ENCODE results near the gene FYN. TPM values are rescaled to one million over a fixed set of nuclear protein-coding genes. Genes with fewer than 3 reads are reported as not detected.

FYN gene
- total and polyA plus RNA-seq, 2 of the 13 experiments (the other 11 are each of a cell fraction or from before 2014, with no cell fraction given), result 15.5 to 24.6 TPM

GRCh38 chr6:111642463-111643158, 230.6 kb downstream of the FYN start (continued):
- TF ChIP-seq, protein P1, sequence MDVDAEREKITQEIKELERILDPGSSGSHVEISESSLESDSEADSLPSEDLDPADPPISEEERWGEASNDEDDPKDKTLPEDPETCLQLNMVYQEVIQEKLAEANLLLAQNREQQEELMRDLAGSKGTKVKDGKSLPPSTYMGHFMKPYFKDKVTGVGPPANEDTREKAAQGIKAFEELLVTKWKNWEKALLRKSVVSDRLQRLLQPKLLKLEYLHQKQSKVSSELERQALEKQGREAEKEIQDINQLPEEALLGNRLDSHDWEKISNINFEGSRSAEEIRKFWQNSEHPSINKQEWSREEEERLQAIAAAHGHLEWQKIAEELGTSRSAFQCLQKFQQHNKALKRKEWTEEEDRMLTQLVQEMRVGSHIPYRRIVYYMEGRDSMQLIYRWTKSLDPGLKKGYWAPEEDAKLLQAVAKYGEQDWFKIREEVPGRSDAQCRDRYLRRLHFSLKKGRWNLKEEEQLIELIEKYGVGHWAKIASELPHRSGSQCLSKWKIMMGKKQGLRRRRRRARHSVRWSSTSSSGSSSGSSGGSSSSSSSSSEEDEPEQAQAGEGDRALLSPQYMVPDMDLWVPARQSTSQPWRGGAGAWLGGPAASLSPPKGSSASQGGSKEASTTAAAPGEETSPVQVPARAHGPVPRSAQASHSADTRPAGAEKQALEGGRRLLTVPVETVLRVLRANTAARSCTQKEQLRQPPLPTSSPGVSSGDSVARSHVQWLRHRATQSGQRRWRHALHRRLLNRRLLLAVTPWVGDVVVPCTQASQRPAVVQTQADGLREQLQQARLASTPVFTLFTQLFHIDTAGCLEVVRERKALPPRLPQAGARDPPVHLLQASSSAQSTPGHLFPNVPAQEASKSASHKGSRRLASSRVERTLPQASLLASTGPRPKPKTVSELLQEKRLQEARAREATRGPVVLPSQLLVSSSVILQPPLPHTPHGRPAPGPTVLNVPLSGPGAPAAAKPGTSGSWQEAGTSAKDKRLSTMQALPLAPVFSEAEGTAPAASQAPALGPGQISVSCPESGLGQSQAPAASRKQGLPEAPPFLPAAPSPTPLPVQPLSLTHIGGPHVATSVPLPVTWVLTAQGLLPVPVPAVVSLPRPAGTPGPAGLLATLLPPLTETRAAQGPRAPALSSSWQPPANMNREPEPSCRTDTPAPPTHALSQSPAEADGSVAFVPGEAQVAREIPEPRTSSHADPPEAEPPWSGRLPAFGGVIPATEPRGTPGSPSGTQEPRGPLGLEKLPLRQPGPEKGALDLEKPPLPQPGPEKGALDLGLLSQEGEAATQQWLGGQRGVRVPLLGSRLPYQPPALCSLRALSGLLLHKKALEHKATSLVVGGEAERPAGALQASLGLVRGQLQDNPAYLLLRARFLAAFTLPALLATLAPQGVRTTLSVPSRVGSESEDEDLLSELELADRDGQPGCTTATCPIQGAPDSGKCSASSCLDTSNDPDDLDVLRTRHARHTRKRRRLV (CRISPR knock-in tag; IDR thresholded peaks at IDR 0.05), result no peak
- TF ChIP-seq IRF2 (CRISPR knock-in tag; IDR thresholded peaks at IDR 0.05) (peak; percentile 62; the same call in 1 of the 2 replicates), ZNF598 (CRISPR knock-in tag; IDR thresholded peaks at IDR 0.05; ENCODE audit: borderline replicate concordance) (0 out of 2 replicates have a peak, but pooled peaks have one; percentile 65), CHD4 (IDR thresholded peaks at IDR 0.05; ENCODE audit: borderline replicate concordance, low read length) (no peak), ISL2 (CRISPR knock-in tag; IDR thresholded peaks at IDR 0.05) (peak; percentile 42; the same call in 1 of the 2 replicates)
- TF ChIP-seq, protein P2, sequence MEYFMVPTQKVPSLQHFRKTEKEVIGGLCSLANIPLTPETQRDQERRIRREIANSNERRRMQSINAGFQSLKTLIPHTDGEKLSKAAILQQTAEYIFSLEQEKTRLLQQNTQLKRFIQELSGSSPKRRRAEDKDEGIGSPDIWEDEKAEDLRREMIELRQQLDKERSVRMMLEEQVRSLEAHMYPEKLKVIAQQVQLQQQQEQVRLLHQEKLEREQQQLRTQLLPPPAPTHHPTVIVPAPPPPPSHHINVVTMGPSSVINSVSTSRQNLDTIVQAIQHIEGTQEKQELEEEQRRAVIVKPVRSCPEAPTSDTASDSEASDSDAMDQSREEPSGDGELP (IDR thresholded peaks at IDR 0.05; ENCODE audit: borderline replicate concordance, low read depth), result no peak

DNA sequence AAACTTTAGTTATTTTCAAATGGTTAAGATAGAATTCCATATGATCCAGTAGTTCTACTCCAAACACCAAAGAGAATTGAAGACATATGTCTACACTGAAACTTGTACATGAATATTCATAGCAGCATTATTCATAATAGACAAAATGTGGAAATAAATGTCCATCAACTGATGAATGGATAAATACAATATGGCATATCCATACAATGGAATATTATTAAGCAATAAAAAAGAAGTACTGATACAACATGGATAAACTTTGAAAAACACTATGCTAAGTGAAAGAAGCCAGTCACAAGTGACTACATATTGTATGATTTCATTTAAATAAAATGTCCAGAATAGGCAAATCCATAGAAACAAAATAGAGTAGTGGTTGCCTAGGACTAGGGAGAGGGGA, 234.0 kb downstream of the FYN start:
- ATAC-seq (no peak), FAIRE-seq (no peak), DNase-seq (ENCODE audit: low spot score) (no peak)
- H3K4me1 ChIP-seq (ENCODE audit: insufficient read depth, low read length), result peaks cover 9% of the 10 kb centered on the region
- no peak overlapping the region for H3K4me3 ChIP-seq (replicated peaks in 1 of 3; ENCODE audit: insufficient read depth in 1 of 3, low read depth in 2 of 3, low read length in 3 of 3)
- no peak overlapping the region for H3K9ac ChIP-seq (ENCODE audit: insufficient read depth, low read depth, low read length)
- H3K79me2 ChIP-seq (ENCODE audit: insufficient read depth, low read length), result no peaks in the 10 kb centered on the region
- no peaks in the 10 kb centered on the region for H3K27me3 ChIP-seq (ENCODE audit: control insufficient read depth in 1 of 2, insufficient read depth in 2 of 2, low read length in 2 of 2)
- no peak overlapping the region for H3K4me2 ChIP-seq (ENCODE audit: low read depth, low read length)
- H3K36me3 ChIP-seq (replicated peaks in 1 of 2; ENCODE audit: control insufficient read depth in 1 of 2, insufficient read depth in 2 of 2, low read length in 2 of 2), result no peaks in the 10 kb centered on the region
- ChIA-PET POLR2A (no interaction called here), CTCF (ENCODE audit: low intra/inter-chr PET ratio, low total read pairs) (no interaction called here)
- in situ Hi-C loops (cut with HindIII; ENCODE audit: extremely low pct_ligation_motif_present, low pct_unique_long_range_greater_than_20kb) (loop anchor here (25.0 kb wide), 2 partner anchors 277 to 577 kb away; no protein-coding TSS in a partner anchor), intact Hi-C loops (cut with micrococcal nuclease; ENCODE audit: unreplicated experiment) (no loop called here)
- H3K9me3 ChIP-seq (ENCODE audit: low read length), result no peaks in the 10 kb centered on the region
- BruUV-seq (replicated peaks), result no TSS peak
- no peak overlapping the region for H3K27ac ChIP-seq (ENCODE audit: extremely low read length, insufficient read depth, low read length)
- no peak overlapping the region for H2AFZ ChIP-seq (ENCODE audit: low read length)
- H4K20me1 ChIP-seq (ENCODE audit: insufficient read depth, low read length), result no peaks in the 10 kb centered on the region
- TF ChIP-seq CREM (IDR thresholded peaks at IDR 0.05) (no peak), CREM (CRISPR knock-in tag; IDR thresholded peaks at IDR 0.05) (no peak), ZNF605 (CRISPR knock-in tag; IDR thresholded peaks at IDR 0.05) (no peak), NAIF1 (CRISPR knock-in tag; IDR thresholded peaks at IDR 0.05; ENCODE audit: borderline replicate concordance) (no peak), GLMP (CRISPR knock-in tag; IDR thresholded peaks at IDR 0.05; ENCODE audit: borderline replicate concordance) (no peak)

All from HepG2 (cell line).